NK-92 treated with Interleukin-12 subunit alpha and Interleukin-12 subunit beta, amount 100 ng/mL, for 24 hours (cell line): ENCODE measurements around the gene GPR18.

ENCODE experiments used
- DNase-seq: peaks from one replicate; lab custom pipeline; 2025; lab: John Stamatoyannopoulos, UW

GPR18 gene

GRCh38 chr13:99207511-99207910 is 50.7 kb downstream of the GPR18 start:
- DNase-seq: no peak

GRCh38 chr13:99206873-99207272 is 51.3 kb downstream of the GPR18 start:
- DNase-seq: no peak

GRCh38 chr13:99206226-99206625 is 52.0 kb downstream of the GPR18 start:
- no peak for DNase-seq

GRCh38 chr13:99205621-99206220 is 52.5 kb downstream of the GPR18 start:
- no peak for DNase-seq
